K562 (cell line): ENCODE data around the gene SLC12A6. TPM values are rescaled to one million over a fixed set of nuclear protein-coding genes. Genes with fewer than 3 reads are reported as not detected.

Source experiments
- FOXK2 ChIP-seq, 2 experiments: fragments of 450-650 bp; IDR thresholded peaks in 1 of 2; conservative IDR thresholded peaks in 1 of 2; 2 replicates each; pipeline ENCODE4 v1.6.1; 2016; ENCODE audit warnings: low read depth in 2 of 2, mild to moderate bottlenecking in 1 of 2
- GABPB1 ChIP-seq: sonication (generic); formaldehyde crosslinking; IDR thresholded peaks from 2 replicates; pipeline ENCODE4 v1.8.0; 2022; ENCODE audit warnings: mild to moderate bottlenecking, missing genetic modification reagents
- MYC ChIP-seq, 2 experiments: fragments of 250-450 bp in 1 of 2; sonication (Bioruptor Pico) in 1 of 2; IDR thresholded peaks; 2 replicates each; pipeline versions ENCODE4 v1.5.1 to v1.6.1; 2012 to 2021; ENCODE audit warnings: low read depth in 2 of 2, borderline replicate concordance in 1 of 2, improper control_type of control experiment in 1 of 2, low read length in 1 of 2, mild to moderate bottlenecking in 1 of 2, moderate library complexity in 1 of 2
- NEUROD1 ChIP-seq: fragments of 150-350 bp; IDR thresholded peaks from 2 replicates; pipeline ENCODE4 v1.6.1; 2014; ENCODE audit warnings: borderline replicate concordance, low read length, low read depth; ENCODE audit not compliant: partially characterized antibody
- RCOR1 ChIP-seq, 2 experiments: IDR thresholded peaks; 2 replicates each; pipeline ENCODE4 v1.6.1; 2012; ENCODE audit warnings: low read depth in 2 of 2, low read length in 2 of 2, borderline replicate concordance in 1 of 2, improper control_type of control experiment in 1 of 2
- RFX1 ChIP-seq: fragments of 450-650 bp; IDR thresholded peaks from 2 replicates; pipeline ENCODE4 v1.6.1; 2016; ENCODE audit warnings: mild to moderate bottlenecking, moderate library complexity
- SAP30 ChIP-seq: fragments of 200-600 bp; sonication (generic); IDR thresholded peaks from 2 replicates; pipeline ENCODE4 v1.6.1; 2012; ENCODE audit warnings: borderline replicate concordance, low read depth, mild to moderate bottlenecking, moderate library complexity, low read length, control low read depth, inconsistent platforms; ENCODE audit not compliant: insufficient read depth, poor library complexity, severe bottlenecking
- SIN3A ChIP-seq, 2 experiments: fragments of 150-350 bp in 1 of 2; IDR thresholded peaks; 2 replicates each; pipeline ENCODE4 v1.6.1; 2011 to 2016; ENCODE audit warnings: borderline replicate concordance in 2 of 2, low read depth in 2 of 2, low read length in 2 of 2, mild to moderate bottlenecking in 2 of 2, moderate library complexity in 2 of 2; ENCODE audit not compliant: control insufficient read depth in 1 of 2
- ZBTB1 ChIP-seq: sonication (generic); formaldehyde crosslinking; IDR thresholded peaks from 2 replicates; pipeline ENCODE4 v1.8.1; 2023; ENCODE audit warnings: missing genetic modification reagents, low read depth, mild to moderate bottlenecking, borderline replicate concordance
- ZFP30 ChIP-seq: fragments of 250-450 bp; sonication (Bioruptor Pico); IDR thresholded peaks from 2 replicates; pipeline ENCODE4 v1.8.0; 2022; ENCODE audit warnings: moderate library complexity, mild to moderate bottlenecking, inconsistent platforms, borderline replicate concordance
- ZNF133 ChIP-seq: fragments of 250-450 bp; sonication (Bioruptor Pico); IDR thresholded peaks from 2 replicates; pipeline ENCODE4 v1.4.0; 2020; ENCODE audit warnings: mild to moderate bottlenecking
- ZNF24 ChIP-seq: fragments of 450-650 bp; IDR thresholded peaks from 2 replicates; pipeline ENCODE4 v1.6.1; 2016
- polyA plus RNA-seq, 8 experiments: library from polyadenylated mRNA; depleted of rRNA in 4 of 8; stranded (reverse) in 5 of 8; unstranded in 3 of 8; fragments of >200 nt; fragmentation: Nextera tagmentation in 2 of 8; fragmentation: Illumina TruSeq in 1 of 8; extraction: Ambion mirVana in 2 of 8; extraction: Trizol in 1 of 8; gene quantifications; 2 replicates each; pipeline versions ENCODE4 v1.2.1 to v1.2.3, GENCODE V29; 2011 to 2014; ENCODE audit warnings: inconsistent platforms in 1 of 8, missing spikeins in 1 of 8
- total RNA-seq, 7 experiments: library from RNA; depleted of rRNA in 6 of 7; stranded (reverse); fragments of >200 nt in 6 of 7; fragmentation: Illumina TruSeq in 2 of 7; extraction: Trizol in 2 of 7; gene quantifications; 2 replicates each; pipeline versions ENCODE4 v1.2.1 to v1.2.3, GENCODE V29; 2011 to 2021; ENCODE audit warnings: low replicate concordance in 1 of 7
- TF ChIP-seq, protein P1 (sequence below): fragments of 450-650 bp; IDR thresholded peaks from 2 replicates; pipeline ENCODE4 v1.6.1; 2016; ENCODE audit warnings: low read depth
- TF ChIP-seq, protein P2 (sequence below): fragments of 200-800 bp; sonication (Bioruptor generic); IDR thresholded peaks from 2 replicates; pipeline ENCODE4 v1.6.1; 2017; ENCODE audit warnings: missing genetic modification characterization, missing compliant biosample characterization

SLC12A6 gene
- total and polyA plus RNA-seq, 9 of the 15 experiments (the other 6 are each of a cell fraction or from before 2014, with no cell fraction given), result 1.4 to 16.4 (median 6.7) TPM

GRCh38 chr15:34366271-34367065 is 28.9 kb upstream of the SLC12A6 start (continued):
- TF ChIP-seq, protein P1, sequence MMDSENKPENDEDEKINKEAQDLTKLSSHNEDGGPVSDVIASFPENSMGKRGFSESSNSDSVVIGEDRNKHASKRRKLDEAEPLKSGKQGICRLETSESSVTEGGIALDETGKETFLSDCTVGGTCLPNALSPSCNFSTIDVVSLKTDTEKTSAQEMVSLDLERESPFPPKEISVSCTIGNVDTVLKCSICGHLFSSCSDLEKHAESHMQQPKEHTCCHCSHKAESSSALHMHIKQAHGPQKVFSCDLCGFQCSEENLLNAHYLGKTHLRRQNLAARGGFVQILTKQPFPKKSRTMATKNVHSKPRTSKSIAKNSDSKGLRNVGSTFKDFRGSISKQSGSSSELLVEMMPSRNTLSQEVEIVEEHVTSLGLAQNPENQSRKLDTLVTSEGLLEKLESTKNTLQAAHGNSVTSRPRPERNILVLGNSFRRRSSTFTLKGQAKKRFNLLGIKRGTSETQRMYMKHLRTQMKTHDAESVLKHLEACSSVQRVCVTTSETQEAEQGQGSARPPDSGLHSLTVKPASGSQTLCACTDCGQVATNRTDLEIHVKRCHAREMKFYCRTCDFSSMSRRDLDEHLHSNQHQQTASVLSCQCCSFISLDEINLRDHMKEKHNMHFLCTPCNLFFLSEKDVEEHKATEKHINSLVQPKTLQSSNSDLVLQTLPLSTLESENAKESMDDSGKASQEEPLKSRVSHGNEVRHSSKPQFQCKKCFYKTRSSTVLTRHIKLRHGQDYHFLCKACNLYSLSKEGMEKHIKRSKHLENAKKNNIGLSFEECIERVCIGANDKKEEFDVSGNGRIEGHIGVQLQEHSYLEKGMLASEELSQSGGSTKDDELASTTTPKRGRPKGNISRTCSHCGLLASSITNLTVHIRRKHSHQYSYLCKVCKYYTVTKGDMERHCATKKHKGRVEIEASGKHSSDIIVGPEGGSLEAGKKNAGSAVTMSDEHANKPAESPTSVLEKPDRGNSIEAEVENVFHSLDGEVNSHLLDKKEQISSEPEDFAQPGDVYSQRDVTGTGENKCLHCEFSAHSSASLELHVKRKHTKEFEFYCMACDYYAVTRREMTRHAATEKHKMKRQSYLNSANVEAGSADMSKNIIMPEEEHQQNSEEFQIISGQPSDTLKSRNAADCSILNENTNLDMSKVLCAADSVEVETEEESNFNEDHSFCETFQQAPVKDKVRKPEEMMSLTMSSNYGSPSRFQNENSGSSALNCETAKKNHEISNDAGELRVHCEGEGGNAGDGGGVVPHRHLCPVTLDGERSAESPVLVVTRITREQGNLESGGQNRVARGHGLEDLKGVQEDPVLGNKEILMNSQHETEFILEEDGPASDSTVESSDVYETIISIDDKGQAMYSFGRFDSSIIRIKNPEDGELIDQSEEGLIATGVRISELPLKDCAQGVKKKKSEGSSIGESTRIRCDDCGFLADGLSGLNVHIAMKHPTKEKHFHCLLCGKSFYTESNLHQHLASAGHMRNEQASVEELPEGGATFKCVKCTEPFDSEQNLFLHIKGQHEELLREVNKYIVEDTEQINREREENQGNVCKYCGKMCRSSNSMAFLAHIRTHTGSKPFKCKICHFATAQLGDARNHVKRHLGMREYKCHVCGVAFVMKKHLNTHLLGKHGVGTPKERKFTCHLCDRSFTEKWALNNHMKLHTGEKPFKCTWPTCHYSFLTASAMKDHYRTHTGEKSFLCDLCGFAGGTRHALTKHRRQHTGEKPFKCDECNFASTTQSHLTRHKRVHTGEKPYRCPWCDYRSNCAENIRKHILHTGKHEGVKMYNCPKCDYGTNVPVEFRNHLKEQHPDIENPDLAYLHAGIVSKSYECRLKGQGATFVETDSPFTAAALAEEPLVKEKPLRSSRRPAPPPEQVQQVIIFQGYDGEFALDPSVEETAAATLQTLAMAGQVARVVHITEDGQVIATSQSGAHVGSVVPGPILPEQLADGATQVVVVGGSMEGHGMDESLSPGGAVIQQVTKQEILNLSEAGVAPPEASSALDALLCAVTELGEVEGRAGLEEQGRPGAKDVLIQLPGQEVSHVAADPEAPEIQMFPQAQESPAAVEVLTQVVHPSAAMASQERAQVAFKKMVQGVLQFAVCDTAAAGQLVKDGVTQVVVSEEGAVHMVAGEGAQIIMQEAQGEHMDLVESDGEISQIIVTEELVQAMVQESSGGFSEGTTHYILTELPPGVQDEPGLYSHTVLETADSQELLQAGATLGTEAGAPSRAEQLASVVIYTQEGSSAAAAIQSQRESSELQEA, result 0 out of 2 replicates have a peak, but pooled peaks have one; percentile 42
- TF ChIP-seq ZNF24, result no peak
- no peak for TF ChIP-seq ZFP30
- no peak for TF ChIP-seq ZNF133 (CRISPR knock-in tag)
- TF ChIP-seq, protein P2, sequence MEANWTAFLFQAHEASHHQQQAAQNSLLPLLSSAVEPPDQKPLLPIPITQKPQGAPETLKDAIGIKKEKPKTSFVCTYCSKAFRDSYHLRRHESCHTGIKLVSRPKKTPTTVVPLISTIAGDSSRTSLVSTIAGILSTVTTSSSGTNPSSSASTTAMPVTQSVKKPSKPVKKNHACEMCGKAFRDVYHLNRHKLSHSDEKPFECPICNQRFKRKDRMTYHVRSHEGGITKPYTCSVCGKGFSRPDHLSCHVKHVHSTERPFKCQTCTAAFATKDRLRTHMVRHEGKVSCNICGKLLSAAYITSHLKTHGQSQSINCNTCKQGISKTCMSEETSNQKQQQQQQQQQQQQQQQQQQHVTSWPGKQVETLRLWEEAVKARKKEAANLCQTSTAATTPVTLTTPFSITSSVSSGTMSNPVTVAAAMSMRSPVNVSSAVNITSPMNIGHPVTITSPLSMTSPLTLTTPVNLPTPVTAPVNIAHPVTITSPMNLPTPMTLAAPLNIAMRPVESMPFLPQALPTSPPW, result peak; percentile 49; the same call in 1 of the 2 replicates
- TF ChIP-seq SAP30, result peak; percentile 75
- TF ChIP-seq NEUROD1, result no peak
- TF ChIP-seq GABPB1 (CRISPR knock-in tag), result 0 out of 2 replicates have a peak, but pooled peaks have one; percentile 18
- TF ChIP-seq RCOR1 (IDR thresholded peaks at IDR 0.05; ENCODE audit: borderline replicate concordance in 1 of 2, low read depth in 2 of 2, low read length in 2 of 2), result peak in 1 of 2 experiments; percentile 16; a peak in 1 of 4 replicates
- TF ChIP-seq MYC (IDR thresholded peaks at IDR 0.05; ENCODE audit: low read depth, low read length), result peak; percentile 26; the same call in 1 of the 2 replicates
- TF ChIP-seq MYC (CRISPR knock-in tag; IDR thresholded peaks at IDR 0.05; ENCODE audit: borderline replicate concordance, low read depth), result no peak
- TF ChIP-seq SIN3A (IDR thresholded peaks at IDR 0.05; ENCODE audit: borderline replicate concordance in 2 of 2, control insufficient read depth in 1 of 2, low read depth in 2 of 2, low read length in 2 of 2), result peak in 1 of 2 experiments; percentile 77; a peak in 3 of 4 replicates
- no peak for TF ChIP-seq RFX1
- 0 out of 4 replicates have a peak, but pooled peaks of 1 of the 2 experiments have one; percentile 18 for TF ChIP-seq FOXK2 (conservative IDR thresholded peaks at IDR 0.05 in 1 of 2, IDR thresholded peaks at IDR 0.05 in 1 of 2; ENCODE audit: low read depth in 2 of 2)
- no peak for TF ChIP-seq ZBTB1
